Measurements from ENCODE around the gene TRPM2.

- no peak for TF ChIP-seq CTCF (IDR thresholded peaks at IDR 0.05)
- TF ChIP-seq POLR2A (IDR thresholded peaks at IDR 0.05) = no peak
- no peak for TF ChIP-seq POLR2AphosphoS5 (IDR thresholded peaks at IDR 0.05)
These were observed 90.5 kb downstream of the TRPM2 start for GRCh38 chr21:44443891-44444285.

All from stomach (tissue), 4 donors.